Measurements from ENCODE around the gene SLC12A7.
"Not testable (repeated sequence)": the region's sequence is repeated elsewhere in the genome, so short reads cannot be mapped to it uniquely, and the experiment has no call there.

Gene SLC12A7

DNA sequence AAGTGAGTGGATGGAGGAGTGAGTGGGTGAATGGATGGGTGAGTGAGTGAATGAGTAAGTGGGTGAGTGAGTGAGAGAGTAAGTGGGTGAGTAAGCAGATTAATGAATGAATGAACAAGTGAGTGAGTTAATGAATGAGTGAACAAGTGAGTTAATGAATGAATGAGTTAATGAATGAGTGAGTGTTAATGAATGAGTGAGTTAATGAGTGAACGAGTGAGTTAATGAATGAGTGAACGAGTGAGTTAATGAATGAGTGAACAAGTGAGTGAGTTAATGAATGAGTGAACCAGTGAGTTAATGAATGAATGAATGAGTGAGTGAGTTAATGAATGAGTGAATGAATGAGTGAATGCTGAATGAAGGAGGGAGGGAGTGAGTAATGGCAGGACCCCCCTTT lies 76.9 kb downstream of the SLC12A7 start:
- DNase-seq (ENCODE audit: low spot score), result no peak

DNA sequence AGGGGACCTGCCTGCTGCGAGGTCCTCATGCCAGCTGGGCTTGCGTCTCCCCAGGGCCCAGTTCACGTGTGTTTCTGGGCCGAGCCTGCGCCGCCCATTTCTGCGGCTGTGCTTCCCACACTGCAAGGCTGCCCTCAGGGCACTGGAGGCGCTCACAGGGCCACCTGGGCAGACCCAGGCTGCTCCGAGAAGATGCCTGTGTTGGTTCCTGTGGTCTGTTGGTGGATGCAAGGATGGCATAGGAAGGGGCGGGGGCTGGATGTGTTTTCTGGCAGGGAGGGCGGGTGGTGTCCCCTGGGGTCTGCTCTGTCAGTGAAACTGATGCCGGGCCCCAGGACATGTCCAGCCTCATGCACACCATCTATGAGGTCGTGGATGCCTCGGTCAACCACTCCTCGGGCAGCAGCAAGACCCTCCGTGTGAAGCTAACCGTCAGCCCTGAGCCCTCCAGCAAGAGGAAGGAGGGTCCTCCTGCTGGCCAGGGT lies 77.4 kb downstream of the SLC12A7 start:
- DNase-seq (ENCODE audit: low spot score), result no peak

DNA sequence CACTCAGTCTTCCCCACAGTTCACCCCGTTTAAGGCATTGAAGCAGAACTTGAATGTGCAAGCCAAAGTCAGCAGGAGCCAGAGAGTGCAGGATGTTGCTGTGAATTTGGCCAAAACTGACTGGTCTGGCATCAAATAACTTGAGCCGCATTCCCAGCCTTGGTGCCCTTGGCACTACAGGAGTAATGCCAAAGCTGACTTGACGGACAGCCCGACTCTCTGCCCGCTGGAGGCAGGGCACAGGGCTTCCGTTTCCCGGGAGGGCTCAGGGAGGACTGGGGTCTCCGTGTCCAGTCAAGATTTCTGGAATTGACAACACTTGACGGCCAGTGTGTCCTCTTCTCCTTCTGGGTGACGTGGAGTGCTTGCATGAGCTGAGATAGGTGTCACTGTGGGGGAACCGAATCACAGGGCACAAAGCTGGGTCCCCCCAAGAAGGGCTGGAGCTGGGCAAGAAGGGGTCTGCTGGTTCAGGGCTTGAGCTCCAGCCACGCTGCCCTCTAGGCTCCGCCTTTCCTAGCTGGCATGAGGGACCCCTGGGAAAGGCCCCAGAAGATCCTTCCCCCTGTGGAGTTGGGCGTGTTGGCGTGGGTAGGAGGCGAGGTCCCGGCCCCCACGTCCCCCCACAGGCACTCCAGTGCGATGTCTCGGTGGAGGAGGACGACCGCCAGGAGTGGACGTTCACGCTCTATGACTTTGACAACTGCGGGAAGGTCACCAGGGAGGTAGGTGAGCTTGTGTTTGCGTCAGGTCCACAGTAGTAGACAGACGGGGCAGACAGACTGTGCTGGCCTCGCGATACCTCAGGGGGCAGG lies 78.0 kb downstream of the SLC12A7 start:
- no peak for DNase-seq (ENCODE audit: low spot score)

DNA sequence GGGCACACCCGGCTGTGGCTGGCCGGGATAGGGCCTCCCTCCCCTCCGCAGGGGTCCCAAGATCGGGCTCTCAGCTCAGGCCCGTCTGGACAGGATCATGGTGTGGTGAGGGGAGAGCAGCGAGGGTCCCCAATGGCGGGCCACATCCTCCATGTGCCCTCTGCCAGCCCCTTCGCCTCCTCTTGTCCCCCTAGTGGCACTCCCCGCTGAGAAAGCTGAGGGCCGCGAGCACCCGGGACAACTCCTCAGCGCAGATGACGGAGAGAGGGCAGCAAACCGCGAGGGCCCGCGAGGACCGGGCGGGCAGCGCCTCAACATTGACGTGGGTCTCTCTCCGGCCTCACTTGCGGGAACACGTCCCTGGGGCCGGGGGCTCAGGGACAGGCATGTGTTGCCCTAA lies 78.7 kb downstream of the SLC12A7 start:
- no peak for DNase-seq (ENCODE audit: low spot score)

DNA sequence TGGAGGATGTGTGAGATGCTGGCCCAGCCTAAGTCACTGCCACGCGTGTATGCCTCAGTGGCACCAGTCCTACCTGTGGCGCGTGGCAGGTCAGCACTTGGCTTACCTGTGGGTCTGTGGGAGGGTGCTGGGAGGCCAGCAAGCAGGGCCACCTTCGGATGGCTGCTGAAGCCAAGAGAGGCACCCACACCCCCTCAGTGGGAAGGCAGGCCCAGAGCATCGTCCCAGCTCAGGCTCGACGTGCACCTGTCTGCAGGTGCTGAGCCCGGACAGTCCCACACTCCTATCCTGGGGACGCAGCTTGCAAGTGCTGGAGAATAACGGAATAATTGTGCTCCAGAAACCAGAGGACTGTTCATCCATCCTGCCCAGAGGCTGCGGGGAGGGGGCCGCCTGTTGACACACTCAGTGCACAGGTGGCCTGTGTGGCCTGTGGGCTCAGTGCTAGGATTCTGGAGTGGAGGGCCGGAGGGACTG lies 79.3 kb downstream of the SLC12A7 start:
- no peak for DNase-seq (ENCODE audit: low spot score)

DNA sequence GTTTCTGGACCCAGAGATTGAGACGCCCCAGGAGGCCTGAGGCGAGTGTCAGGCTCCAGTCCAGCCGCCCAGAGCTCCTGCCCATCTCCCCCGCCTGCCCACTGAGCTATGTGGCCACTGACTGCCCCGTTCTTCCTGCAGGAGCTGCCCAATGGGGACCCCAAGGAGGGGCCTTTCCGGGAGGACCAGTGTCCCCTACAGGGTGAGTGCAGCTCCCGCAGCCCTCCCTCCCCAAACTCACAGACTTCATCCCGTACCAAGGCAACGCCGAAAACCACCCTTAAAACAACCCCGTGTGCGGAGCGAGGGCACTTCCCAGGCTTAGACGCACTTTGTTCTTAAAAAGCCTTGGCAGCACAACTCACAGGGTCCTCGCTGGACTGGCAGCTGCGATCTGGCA lies 79.9 kb downstream of the SLC12A7 start:
- DNase-seq (ENCODE audit: low spot score), result no peak

DNA sequence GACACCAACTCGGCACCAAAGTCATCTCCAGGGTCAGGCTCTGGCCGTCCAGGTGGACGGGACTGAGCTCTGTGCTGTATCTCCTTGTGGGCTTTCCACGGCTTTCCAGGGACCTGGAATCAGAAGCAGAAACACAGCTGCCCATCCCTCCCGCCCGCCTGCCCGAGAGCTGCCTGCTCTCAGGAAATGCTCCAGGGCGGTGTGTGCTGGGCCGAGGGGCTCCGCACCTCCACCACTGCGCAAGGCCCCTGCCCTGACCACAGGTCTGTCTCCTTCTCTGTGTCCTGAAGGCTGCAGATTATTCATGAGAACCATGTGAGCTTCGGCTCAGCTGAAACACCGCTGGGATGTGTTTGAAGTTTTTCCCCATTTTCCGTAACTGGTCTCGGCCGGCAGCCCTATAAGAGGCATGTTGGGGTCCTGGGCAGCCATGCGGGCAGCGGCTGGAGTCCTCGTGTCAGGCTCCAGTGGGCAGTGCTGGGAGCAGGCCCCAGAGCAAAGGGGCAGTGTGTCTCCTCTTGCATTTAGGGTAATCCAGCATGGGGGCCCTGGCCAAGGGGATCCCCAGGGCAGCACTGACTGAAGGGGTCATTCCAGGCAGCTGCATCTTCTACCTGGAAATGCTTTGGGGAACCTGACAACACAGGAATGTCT lies 80.4 kb downstream of the SLC12A7 start:
- DNase-seq (ENCODE audit: low spot score), result no peak

DNA sequence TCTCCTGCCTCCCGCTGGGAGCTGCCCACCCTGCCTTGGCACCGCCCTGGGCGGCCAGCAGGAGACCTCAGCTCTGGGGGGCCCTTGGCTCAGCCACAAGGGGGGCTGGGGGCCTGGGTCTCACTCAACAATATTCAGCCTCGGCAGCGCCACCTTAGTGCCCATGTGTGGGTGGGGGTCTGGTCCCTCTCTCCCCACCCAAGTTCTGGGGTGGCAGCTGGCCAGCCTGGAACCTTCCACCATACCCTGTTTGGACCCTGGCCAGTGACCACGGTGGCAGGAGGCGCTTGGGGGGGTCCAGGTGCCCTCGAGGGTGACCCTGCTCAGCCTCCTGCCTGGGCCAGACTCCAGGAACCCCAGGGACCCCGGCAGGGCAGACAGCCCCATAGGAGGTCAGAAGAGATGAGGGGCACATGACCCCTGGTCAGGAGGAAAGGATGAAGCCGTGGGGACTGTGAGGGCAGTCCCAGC lies 81.0 kb downstream of the SLC12A7 start:
- no peak for DNase-seq (ENCODE audit: low spot score)

DNA sequence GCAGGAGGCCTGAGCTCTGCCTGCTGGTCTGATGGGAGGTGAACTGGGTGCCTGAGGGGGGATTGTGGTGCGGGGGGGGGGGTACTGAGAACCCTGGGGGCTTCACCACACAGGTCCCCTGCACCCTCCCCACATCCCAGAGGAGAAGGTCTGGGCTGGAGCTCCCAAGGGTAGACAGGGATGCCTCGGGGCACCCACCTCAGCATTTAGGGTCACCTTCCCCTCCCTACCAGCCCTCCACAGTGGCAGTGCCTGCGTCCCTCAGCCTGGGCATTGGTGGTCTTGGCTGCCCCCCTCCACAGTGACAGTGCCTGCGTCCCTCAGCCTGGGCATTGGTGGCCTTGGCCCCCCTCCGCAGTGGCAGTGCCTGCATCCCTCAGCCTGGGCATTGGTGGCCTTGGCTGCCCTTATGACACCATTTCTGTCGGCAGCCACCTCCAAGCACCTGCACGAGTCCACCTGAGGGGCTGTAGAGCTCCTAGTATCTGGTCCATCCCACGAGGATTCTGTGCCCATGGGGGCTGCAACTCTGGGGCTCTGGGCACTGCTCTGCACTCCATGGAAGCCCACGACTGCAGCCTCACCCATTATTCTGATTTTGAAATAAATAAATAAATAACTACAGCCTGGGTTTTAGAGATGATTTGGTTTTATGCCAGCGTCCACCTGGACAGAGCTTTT lies 81.8 kb downstream of the SLC12A7 start:
- no peak for DNase-seq (ENCODE audit: low spot score)

DNA sequence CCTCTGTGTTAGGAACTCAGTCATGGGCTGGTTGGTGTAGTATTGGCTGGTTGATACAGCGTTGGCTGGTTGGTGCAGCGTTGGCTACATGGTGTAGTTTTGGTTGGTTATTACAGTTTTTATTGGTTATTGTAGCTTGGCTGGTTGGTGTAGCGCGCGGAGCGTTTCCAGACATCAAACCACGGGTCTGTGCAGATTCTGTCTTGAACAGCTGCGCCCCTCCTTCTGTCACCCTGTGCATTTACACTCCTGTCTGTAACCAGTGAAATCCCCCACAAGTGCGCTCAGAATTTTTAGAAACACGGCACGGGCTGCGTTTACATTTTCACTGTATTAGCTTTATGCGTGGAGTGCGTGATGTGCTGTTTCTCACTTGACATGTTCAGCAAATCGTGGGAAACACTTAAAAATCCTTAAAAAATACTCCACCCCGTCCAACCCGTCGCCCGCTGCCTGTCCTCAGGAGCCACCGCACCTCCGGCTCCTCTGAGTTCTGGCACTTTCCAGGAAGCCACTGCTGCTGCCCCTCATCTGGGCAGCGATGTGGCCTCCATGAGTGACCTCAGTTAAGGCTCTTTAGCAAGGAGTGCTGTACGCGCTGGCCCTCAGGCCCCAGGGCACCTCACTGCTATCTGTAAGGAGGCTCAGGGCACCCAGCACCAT lies 82.5 kb downstream of the SLC12A7 start:
- DNase-seq (ENCODE audit: low spot score), result no peak

DNA sequence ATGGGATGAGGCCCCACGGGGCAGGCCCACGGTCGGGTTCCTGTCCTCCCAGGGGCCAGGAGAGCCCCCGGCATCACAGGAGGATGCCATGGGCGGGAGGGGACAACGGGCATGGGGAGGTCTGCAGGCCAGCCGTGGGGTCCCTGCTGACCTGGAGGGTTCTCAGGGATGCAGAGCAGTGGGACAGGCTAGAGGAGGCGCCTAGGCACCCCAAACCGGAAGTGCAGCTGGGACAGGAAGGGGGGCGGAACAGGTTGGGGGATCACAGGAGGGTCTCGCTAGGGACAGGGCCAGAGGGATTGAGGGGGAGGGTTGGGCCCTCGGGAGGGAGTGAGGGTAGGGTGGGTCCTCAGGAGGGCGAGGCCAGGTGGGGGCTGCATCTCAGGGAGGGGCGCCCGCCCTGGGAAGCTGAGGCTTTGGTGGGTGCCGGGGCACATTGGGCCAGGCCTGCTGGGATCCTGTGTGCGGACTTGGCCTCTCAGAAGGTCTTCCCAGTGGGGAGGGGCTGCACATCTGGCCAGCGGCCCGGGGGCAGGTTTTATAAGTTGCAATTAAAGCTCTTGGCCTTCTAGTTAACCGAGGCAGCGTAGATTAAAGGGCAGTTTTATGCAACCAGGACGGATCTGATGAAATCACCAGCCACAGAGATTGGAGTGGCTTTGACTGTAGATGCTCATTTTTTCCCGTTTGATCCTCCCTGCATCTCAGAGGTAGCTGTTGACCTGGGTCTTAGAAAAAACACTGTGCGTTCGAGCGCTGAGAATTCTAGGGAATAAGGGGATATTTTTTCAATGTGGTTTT lies 83.2 kb downstream of the SLC12A7 start:
- no peak for DNase-seq (ENCODE audit: low spot score)

DNA sequence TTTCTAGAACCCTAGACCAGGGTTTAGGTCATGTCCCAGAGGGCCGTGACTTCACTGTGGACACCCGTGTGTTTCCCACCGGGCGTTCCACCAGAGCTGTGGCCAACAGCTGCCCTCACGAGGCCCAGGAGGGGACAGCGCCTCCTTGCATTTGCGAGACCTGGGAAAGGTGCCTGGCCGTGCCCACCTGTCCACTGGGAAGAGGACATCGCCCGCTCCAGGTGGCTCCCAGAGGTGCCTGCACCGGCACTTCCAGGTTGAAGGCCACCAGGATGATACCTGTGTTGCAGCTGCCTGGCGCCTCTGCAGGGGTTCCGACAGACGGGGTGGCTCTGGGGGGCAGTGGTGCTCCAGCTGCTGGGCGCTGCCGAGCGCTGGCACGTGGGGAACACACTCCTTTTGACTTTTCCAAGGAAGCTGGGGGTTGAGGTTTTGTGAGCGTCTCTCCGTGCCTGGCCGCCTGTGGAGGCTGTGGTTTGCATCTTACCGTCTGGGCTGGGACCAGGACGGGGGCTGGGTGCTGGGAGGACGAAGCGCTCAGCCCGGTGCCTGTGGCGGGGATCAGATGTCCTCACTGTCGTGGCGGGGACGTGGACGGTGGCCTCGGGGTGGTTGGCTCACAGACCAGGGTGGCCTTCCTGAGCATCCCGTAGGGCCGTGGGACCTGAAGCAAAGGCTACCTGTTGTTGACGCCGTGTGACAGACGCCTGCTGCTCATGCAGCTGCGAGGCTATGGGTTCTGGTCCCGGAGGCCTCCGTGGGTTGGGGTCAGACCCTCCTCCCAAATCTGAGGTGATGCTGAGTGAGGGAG lies 84.0 kb downstream of the SLC12A7 start:
- DNase-seq (ENCODE audit: low spot score), result no peak

DNA sequence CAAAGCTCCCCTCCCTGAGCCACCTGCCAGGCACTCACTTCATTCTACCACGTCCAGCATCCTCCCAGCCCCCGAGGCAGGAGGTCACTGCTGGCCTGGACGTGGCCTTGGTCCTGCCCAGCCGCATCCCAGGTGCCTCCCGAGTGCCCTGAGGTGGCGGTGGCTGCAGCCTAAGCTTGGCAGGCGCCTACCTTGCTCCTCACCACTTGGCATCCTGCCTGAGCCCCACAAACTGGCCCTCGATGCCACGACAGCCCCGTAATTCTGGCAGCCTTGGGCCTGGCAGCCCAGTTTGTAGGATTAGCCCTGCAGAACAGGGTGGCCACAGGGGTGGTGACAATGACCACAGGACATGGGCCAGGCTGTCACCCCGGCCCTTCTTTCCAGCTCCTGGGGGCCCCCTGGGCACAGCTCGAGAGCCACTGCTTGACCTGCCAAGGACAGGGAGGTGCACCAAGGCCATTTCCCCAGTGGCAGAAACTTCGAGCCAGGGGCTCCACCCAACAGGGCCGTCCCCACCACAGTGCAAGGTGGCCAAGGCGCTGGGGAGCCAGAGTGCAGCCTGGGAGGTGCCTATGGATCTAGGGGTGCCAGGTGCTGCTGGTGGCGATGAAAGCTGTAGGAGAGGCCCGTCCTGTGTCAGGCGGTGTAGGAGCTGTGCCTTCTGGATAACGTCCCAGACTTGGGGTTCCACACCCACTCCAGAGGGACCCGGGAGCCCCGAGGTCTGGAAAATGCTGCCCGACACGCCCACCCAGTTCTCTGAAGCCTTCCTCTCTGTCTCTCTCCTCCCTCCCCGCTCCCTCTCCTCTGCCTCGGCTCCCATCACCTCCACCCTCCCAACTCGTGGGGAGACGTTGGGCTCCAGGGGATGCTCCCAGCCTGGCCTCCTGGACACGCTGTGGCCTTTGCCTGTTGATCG lies 84.9 kb downstream of the SLC12A7 start:
- DNase-seq (ENCODE audit: low spot score), result no peak

DNA sequence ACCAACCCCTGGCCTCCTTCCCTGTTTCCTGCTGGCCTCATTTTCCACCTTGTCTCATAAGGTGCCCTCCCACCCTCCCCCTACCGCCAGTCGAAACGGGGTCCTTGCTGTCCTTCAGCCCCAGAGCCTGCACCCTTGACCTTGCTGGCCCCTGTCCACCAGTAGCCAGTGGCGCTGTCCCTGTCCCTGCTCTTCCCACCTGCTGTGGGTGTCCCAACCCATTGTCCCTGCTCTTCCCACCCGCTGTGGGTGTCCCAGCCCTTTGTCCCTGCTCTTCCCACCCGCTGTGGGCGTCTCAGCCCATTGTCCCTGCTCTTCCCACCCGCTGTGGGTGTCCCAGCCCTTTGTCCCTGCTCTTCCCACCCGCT lies 89.9 kb downstream of the SLC12A7 start:
- DNase-seq (ENCODE audit: low spot score), result not testable (repeated sequence)

DNA sequence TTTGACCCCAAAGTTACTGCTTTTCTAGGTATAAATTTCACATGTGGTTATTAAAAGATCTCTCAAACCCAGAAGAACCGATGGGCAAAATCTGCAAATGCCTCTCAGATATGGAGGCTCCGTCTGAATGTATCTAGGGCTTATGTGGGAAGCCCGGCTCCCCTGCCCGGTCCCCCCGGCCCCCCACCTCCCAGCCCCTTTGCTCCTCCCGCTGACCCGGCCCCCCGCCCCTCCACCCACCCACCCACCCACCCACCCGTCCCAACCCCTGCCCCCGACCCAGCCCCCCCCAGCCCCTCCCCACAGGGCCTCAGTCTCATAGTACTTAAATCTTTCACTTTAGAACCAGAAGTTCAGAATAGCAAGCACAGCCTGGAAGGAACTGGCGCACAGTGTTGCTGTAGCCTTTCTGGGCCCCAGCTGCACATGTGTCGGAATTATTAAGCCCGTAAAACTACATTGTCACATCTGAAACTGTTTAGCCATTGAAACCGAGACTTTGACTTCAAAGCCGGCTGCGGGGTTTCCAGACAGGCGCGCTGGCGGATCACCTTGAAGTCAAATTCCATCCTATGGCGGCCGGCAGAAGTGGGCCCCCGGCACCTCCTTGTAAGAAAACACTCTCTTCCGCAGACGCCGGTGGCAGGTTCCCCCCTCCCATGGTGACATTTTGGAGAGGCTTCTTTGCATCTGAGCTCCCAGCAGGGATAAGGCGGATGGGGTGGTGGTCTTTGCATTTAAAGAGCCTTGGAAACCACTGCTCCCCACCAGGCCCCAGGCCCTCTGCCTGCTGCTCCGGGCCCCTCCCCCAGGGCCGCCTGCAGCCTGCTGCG lies 90.5 kb downstream of the SLC12A7 start:
- no peak for DNase-seq (ENCODE audit: low spot score)

DNA sequence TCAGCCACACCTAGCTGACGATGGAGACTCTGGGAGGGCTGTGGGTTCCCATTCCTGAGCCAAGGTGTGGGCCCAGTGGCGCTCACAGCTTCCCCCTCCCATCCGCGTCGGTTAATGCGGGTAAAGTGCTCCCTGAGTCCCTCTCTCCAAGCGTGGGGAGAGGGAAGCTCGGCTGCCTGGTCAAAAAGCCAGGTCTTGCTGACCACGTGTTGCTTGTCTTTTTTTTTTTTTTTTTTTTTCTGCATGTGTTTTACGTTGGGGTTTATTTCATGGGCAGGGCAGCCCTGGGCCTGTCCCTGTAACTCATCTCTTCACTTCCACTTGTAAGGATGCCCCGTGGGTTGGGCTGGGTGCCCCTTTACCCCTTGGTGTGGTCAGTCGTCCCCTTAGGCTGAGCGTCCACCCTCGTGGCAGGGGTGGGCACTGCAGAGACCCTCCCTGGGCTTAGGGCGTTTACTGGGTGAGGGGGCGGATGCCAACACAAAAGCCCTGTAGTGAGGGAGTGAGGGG lies 91.4 kb downstream of the SLC12A7 start:
- DNase-seq (ENCODE audit: low spot score), result no peak

DNA sequence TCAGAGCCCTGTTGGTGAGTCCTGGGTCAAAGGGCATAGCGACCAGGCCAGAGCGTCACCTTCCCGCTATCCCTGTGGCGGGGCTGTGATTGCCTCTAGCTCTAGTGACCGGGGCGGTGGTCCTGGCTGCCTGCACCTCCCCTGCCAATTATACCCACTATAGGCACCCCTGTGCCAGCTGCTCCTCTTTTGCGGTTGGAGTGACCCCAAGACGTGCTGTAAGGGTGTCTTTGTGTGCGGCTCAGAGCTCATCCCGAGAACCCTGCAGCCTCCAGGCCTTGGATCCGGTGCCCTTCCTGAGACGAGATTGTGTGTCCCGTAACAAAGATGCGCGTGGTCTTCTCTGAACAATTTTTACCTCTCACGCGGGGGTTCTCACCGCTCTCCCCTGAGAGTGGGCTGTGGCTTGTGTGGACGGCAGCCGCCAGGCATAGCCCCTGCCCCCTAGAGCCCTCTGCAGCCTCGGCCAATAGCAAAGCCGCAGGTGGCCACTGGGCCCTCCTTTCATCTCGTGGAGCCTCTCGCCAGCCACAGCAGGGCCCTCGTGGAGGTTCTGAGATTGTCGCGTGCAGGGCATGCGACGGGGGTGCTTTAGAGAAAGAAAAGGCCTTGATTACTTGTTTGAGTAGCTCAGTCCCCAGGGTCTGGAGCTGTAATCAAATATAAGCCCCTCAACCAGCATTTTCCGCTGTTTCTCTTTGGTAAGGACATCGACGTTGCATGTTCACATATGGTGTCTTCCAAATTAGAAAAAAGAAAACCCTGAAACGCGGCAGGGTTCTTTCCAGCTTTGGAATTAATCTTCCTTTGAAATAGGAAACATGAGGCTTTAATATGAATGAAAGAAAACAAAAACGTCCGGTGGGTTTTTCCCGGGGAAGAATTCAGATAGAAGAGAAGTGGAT lies 92.6 kb downstream of the SLC12A7 start:
- no peak for DNase-seq (ENCODE audit: low spot score)

All from putamen (tissue), 1 donor.